ENCODE data around the gene ODAD3. TPM values are rescaled to one million over a fixed set of nuclear protein-coding genes. Genes with fewer than 3 reads are reported as not detected.
"Not testable (repeated sequence)": the region's sequence is repeated elsewhere in the genome, so short reads cannot be mapped to it uniquely, and the experiment has no call there.

Gene ODAD3
- total RNA-seq, 1 donor from 2014 or later, result not detected

- intact Hi-C loops (cut with micrococcal nuclease), result no loop called here
Measured at GRCh38 chr19:11461453-11461852, 26.5 kb upstream of the ODAD3 start.

- intact Hi-C loops (cut with micrococcal nuclease), result no loop called here
Measured at GRCh38 chr19:11460207-11460606, 25.3 kb upstream of the ODAD3 start.

GRCh38 chr19:11458912-11459311 lies 24.0 kb upstream of the ODAD3 start:
- intact Hi-C loops (cut with micrococcal nuclease), result not testable (repeated sequence)

- intact Hi-C loops (cut with micrococcal nuclease), result no loop called here
Measured at GRCh38 chr19:11458236-11458900, 23.4 kb upstream of the ODAD3 start.

GRCh38 chr19:11457831-11458230 lies 22.9 kb upstream of the ODAD3 start:
- intact Hi-C loops (cut with micrococcal nuclease), result no loop called here

- intact Hi-C loops (cut with micrococcal nuclease), result no loop called here
Measured at GRCh38 chr19:11457115-11457514, 22.2 kb upstream of the ODAD3 start.

- intact Hi-C loops (cut with micrococcal nuclease), result no loop called here
Measured at GRCh38 chr19:11456659-11457058, 21.7 kb upstream of the ODAD3 start.

GRCh38 chr19:11455233-11455554 lies 20.3 kb upstream of the ODAD3 start:
- intact Hi-C loops (cut with micrococcal nuclease), result not testable (repeated sequence)

- intact Hi-C loops (cut with micrococcal nuclease), result no loop called here
Measured at GRCh38 chr19:11453468-11454341, 18.8 kb upstream of the ODAD3 start.

- intact Hi-C loops (cut with micrococcal nuclease), result no loop called here
Measured at GRCh38 chr19:11452620-11453310, 17.8 kb upstream of the ODAD3 start.

GRCh38 chr19:11451871-11452619 lies 17.1 kb upstream of the ODAD3 start:
- intact Hi-C loops (cut with micrococcal nuclease), result no loop called here

GRCh38 chr19:11451327-11451870 lies 16.5 kb upstream of the ODAD3 start:
- intact Hi-C loops (cut with micrococcal nuclease), result no loop called here

GRCh38 chr19:11450570-11451326 lies 15.8 kb upstream of the ODAD3 start:
- intact Hi-C loops (cut with micrococcal nuclease), result no loop called here

- intact Hi-C loops (cut with micrococcal nuclease), result no loop called here
Measured at GRCh38 chr19:11448923-11449554, 14.1 kb upstream of the ODAD3 start.

GRCh38 chr19:11448410-11448809 lies 13.5 kb upstream of the ODAD3 start:
- intact Hi-C loops (cut with micrococcal nuclease), result no loop called here

GRCh38 chr19:11447347-11448262 lies 12.7 kb upstream of the ODAD3 start:
- intact Hi-C loops (cut with micrococcal nuclease), result no loop called here

GRCh38 chr19:11446652-11447301 lies 11.9 kb upstream of the ODAD3 start:
- intact Hi-C loops (cut with micrococcal nuclease), result no loop called here

- intact Hi-C loops (cut with micrococcal nuclease), result no loop called here
Measured at GRCh38 chr19:11446271-11446651, 11.3 kb upstream of the ODAD3 start.

Measured in T-helper 1 cell treated with Interleukin-12 subunit alpha and Interleukin-12 subunit beta and Interleukin-4 antibody, amounts not matched to agents 30 ng/mL and 1 ng/mL, for 36 hours (primary cell).